GM08714 (cell line): ENCODE results near the gene ZNF141.
"Not testable (repeated sequence)": the region's sequence is repeated elsewhere in the genome, so short reads cannot be mapped to it uniquely, and the experiment has no call there.

Experiments
- H3K4me3 ChIP-seq: fragments of 200-500 bp; sonication (Bioruptor generic); 2 replicates; pipeline ENCODE4 v1.5.1; 2014; ENCODE audit warnings: mild to moderate bottlenecking, low read length, inconsistent platforms
- ZNF274 ChIP-seq: IDR thresholded peaks from 2 replicates; pipeline ENCODE4 v1.6.1; 2012; ENCODE audit warnings: mild to moderate bottlenecking, low read depth, low read length

The ZNF141 gene

DNA sequence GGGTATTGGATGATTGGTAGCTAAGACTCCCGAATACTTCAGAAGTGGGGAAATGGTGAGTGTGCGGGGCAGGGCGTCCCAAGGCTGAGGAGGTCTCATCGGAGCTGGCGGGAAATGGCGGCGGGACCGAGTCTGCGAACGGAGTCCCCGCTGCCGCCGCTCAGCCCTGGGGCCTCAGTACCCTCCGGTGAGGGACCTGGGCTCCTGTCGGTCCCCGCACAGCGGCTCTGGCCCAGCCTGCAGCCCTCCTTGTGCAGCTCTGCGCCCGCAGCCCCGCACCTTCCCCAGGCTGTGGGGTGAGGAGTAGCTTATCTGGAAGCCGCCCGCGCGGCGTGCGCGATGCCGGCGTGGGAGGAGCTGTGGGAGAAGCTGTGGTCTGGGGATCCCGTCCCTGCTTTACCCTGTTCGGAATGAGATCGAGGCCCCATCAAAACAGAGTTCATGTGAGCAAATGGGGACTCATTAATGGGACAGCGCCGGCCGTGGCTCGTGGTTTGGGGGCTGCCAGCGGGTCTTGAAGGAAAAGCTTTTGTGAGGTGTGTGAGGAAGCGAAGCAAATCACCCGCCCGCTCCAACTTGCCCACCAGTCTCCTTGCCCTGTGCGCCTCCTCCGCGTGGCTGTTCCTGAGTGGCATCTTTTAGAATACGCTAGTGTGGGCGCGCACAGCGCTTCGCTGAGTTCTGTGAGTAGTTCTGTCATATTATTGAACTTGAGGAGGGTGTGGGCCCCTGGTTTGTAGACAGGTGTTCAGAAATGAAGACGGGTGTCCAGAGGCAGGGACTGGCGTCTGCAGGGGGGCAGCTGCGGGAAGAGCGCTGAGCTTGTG is 531 bp downstream of the ZNF141 start:
- peak overlapping the region; percentile 71 for H3K4me3 ChIP-seq
- TF ChIP-seq ZNF274, result no peak

DNA sequence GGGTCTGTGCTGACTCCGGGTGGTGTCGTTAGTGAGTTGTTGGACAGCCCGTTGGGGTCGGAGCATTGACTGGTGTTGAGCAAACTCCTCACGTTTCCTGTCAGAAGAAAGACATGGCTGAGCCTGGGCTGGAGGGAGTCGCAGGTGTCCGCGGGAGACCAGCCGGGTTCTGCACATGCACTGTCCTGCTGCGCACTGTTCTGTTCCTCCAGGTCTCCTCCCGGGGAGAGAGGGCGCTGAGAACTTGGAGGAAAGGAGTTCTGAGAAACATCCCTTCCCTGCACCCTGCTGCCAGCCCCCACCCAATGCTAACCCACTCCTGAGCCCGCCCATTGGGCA is 1.1 kb downstream of the ZNF141 start:
- peak overlapping the region; percentile 71; the same call in 1 of the 2 replicates for H3K4me3 ChIP-seq
- TF ChIP-seq ZNF274, result no peak

DNA sequence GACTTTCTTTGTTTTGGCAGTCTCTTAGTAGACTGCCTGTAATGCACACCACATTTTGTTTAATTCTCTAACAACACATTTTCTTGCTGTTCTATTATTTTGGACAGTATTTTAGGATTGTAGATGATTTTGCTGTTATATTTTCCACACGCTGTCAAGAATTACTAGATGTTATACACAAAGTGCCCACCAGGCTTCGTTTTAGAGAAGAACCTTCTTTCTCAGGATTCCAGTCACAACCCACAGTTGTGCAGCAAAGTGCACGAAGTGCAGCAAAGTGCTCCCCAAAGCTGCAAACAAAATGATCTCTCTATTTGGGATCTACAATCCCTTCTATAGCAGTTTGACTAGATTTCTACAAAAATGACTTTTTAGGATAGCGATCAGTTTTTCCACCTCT is 2.4 kb downstream of the ZNF141 start:
- H3K4me3 ChIP-seq, result no peak overlapping the region
- TF ChIP-seq ZNF274, result no peak

DNA sequence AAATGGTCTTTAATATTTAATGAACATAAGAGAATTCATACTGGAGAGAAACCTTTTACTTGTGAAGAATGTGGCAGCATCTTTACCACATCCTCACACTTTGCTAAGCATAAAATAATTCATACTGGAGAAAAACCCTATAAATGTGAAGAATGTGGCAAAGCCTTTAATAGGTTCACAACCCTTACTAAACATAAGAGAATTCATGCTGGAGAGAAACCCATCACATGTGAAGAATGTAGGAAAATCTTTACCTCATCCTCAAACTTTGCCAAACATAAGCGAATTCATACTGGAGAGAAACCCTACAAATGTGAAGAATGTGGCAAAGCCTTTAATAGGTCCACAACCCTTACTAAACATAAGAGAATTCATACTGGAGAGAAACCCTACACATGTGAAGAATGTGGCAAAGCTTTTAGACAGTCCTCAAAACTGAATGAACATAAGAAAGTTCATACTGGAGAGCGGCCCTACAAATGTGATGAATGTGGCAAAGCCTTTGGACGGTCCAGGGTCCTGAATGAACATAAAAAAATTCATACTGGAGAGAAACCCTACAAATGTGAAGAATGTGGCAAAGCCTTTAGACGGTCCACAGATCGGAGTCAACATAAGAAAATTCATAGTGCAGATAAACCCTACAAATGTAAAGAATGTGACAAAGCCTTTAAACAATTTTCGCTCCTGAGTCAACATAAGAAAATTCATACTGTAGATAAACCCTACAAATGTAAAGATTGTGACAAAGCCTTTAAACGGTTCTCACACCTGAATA is 35.6 kb downstream of the ZNF141 start:
- TF ChIP-seq ZNF274, result peak; percentile 94
- no peak overlapping the region for H3K4me3 ChIP-seq

DNA sequence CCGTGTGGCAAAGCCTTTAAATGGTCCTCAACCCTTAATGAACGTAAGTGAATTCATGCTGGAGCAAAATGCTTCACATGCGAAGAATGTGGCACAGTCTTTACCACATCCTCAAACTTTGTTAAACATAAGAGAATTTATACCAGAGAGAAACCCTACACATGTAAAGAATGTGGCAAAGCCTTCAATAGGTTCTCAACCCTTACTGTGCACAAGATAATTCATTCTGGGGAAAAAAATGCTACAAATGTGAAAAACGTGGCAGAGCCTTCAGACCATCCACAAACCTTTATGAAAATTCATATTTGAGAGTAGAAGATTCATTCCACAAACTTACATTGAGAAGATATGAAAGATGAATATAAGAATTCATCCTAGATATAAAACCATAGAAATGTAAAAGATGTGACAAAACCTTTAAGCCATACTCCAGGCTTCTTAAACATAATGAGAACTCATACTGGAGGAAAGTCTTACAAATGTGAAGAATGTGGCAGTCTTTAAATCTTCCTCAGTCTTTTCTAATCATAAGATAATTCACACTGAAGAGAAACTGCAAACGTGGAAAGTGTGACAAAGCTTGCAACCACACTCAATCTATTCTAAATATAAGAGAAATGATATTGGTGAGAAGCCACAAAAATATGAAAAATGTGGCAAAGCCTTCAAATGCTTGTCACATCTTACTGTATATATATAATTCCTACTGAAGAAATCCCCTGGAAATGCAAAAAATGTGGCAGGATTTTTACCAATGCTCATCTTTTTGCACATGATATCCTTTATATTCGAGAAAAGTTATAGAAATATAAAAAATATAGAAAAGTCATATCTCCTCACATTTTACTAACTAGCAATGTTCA is 36.9 kb downstream of the ZNF141 start:
- peak; percentile 62 for TF ChIP-seq ZNF274
- H3K4me3 ChIP-seq, result no peak overlapping the region

DNA sequence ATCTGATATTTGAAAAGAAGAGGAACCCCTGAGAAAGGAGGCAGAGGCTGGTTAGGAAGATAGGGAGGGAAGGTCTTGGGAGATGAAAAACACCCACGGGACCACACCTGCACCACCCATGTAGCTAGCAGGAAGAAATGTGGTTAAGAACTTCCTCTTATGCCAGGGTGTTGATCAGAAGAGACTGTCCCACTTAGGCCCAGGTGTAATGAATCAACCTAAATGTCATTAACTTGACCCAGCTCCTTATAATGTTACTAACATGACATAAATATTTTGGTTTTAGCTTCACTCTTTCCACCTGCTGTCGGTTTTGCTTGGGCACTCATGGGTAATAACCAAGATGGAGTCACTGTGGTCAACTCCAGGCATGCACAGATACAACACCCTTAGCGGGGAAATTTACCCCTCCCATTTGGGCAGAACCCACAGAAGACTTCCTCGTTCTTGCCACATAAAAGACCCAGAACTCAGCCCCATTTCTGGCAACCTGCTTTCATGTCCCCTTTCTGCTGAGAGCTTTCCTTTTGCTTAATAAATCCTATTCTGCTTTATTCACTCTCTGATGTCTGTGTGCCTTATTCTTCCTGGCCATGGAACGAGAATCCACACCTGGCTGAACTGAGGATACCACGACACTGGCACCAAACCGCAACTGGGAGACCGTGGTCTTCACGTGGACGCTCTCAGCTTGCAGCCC is 46.8 kb downstream of the ZNF141 start:
- H3K4me3 ChIP-seq, result no peak overlapping the region
- no peak for TF ChIP-seq ZNF274

DNA sequence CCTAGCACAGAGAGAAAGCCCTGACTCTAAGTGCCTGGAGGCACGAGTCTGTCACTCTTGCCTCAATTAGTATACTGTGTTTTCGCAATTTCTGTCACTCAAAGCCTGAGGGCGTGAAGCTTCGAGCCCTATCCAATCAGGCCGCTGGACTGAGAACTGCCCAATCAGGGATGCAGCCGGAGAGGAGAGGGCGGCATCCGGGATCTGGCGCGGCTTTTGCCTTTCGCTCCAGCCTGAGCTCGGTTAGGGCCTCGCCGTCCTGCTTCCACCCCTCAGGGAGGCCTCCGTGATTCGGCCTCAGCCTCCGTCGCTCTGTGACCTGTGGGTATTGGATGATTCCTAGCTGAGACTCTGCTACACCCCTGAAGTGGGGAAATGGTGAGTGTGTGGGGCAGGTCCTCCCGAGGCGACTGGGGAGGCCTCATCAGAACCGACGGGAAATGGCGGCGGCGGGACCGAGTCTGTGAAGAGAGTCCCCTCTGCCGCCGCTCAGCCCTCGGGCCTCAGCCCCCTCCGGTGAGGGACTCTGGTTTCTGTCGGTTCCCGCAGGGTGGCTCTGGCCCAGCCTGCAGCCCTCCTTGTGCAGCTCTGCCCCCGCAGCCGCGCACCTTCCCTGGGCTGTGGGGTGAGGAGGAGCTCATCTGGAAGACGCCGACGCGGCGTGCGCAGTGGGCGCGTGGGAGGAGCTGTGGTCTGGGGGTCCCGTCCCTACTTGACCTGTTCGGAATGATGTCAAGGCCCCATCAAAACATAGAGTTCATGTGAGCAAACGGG is 48.5 kb downstream of the ZNF141 start:
- H3K4me3 ChIP-seq, result no peak overlapping the region
- no peak for TF ChIP-seq ZNF274

DNA sequence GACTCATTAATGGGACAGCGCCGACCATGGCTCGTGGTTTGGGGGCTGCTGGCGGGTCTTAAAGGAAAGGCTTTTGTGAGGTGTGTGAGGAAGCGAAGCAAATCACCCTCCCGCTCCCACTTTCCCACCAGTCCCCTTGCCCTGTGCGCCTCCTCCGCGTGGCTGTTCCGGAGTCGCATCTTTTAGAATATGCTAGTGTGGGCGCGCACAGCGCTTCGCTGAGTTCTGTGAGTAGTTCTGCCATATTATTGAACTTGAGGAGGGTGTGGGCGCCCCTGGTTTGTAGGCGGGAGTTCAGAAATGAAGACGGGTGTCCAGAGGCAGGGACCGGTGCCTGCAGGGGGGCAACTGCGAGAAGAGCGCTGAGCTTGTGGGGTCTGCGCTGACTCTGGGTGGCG is 49.1 kb downstream of the ZNF141 start:
- no peak overlapping the region for H3K4me3 ChIP-seq
- TF ChIP-seq ZNF274, result no peak

DNA sequence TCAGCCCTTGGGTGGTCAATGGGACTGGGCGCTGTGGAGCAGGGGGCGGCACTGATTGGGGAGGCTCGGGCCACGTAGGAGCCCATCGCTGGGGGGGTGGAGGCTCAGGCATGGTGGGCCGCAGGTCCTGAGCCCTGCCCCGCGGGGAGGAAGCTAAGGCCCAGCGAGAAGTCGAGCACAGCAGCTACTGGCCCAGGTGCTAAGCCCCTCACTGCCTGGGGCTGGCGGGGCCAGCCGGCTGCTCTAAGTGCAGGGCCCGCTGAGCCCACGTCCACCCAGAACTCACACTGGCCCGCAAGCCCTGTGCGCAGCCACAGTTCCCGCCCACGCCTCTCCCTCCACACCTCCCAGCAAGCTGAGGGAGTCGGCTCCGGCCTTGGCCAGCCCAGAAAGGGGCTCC is 66.4 kb downstream of the ZNF141 start:
- TF ChIP-seq ZNF274, result no peak
- H3K4me3 ChIP-seq, result no peak overlapping the region

DNA sequence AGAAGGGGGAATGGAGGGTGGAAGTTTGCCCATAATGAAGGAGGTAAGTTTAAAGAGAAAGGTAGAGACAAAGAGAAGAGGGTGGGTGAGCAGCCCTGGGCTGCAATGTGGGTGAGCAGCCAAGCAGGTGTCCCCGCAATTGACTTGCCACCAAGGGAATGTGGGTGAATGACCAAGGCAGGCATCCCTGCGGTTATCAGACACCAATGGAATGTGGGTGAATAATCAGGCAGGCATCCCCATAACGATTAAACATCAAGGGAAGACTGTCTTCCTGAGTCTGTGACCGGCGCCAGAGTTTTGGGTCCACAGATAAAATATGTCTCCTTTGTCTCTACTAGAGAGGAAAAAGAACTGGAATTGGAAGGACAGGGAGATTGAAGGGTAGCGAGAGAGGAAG is 70.7 kb downstream of the ZNF141 start:
- H3K4me3 ChIP-seq, result not testable (repeated sequence)

DNA sequence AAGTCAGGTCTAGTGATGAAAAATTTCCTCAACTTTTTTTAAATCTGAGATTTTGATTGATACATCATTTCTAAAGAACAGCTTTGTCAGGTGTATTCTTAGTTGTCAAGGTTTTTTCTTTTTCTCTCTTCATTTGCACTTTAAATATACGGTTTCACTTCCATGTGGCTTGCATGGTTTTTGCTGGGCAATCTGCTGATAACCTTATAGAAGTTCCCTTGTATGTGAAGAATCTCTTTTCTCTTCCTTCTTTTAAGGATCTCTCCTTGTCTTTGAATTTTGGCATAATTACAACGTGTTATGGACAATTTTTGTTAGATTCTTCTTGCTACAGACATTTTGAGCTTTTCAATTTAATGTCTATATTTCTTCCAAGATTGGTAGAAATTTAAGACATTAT is 85.0 kb downstream of the ZNF141 start:
- TF ChIP-seq ZNF274, result no peak
- H3K4me3 ChIP-seq, result no peak overlapping the region
